HCT116 (cell line): ENCODE measurements around the gene C1orf21. TPM values are rescaled to one million over a fixed set of nuclear protein-coding genes. Genes with fewer than 3 reads are reported as not detected.

Experiments used
- ATAC-seq: fragments of 200-7000 bp; cut with Tn5 transposase; 2 replicates; pipeline ENCODE4 v1.9.1; 2020; ENCODE audit warnings: mild to moderate bottlenecking, moderate library complexity
- BruUV-seq: library from RNA; stranded (reverse); fragments of 400-500 nt; replicated peaks from 2 replicates; lab custom pipeline; 2021; lab: Mats Ljungman, UMichigan
- CTCF ChIA-PET: fragments of 300-600 bp; sonication (Branson Sonifier 250); formaldehyde crosslinking; loops from one replicate; lab custom pipeline; 2021; ENCODE audit warnings: antibody characterized with exemption; lab: Charles Lee
- POLR2A ChIA-PET: fragments of 300-600, 350-600 bp; sonication (Branson Sonifier 250); formaldehyde crosslinking; loops from one replicate; lab custom pipeline; 2021; ENCODE audit warnings: antibody characterized with exemption; lab: Charles Lee
- RAD21 ChIA-PET, 2 experiments: fragments of 300-600 bp; sonication (Branson Sonifier 250); formaldehyde crosslinking; loops; one replicate each; lab custom pipeline; 2023; ENCODE audit warnings: low total read pairs in 2 of 2; ENCODE audit not compliant: uncharacterized antibody in 2 of 2, unreplicated experiment in 2 of 2, low non-redundant PET in 1 of 2; lab: Charles Lee
- DNase-seq: peaks from one replicate; pipeline ENCODE4 v3.0.0-alpha.2; 2010; ENCODE audit warnings: low read depth, low spot score
- H2AFZ ChIP-seq: fragments of 200-600 bp; shearing (Covaris generic), sonication (generic); 2 replicates; pipeline ENCODE4 v1.6.1; 2017; ENCODE audit warnings: low read depth, mixed run types, mixed read lengths, antibody characterized with exemption, low read length; ENCODE audit not compliant: poor library complexity, severe bottlenecking
- H3K27ac ChIP-seq: 2 replicates; pipeline ENCODE4 v1.5.1; 2012; ENCODE audit warnings: low read depth, low read length
- H3K27me3 ChIP-seq: fragments of 200-600 bp; sonication (generic); 2 replicates; pipeline ENCODE4 v1.6.1; 2016; ENCODE audit warnings: mixed run types, low read length, mixed read lengths; ENCODE audit not compliant: insufficient read depth
- H3K36me3 ChIP-seq, 2 experiments: fragments of 200-500 bp in 1 of 2; fragments of 200-600 bp in 1 of 2; sonication (Bioruptor generic) in 1 of 2; sonication (generic) in 1 of 2; 2 replicates each; pipeline versions ENCODE4 v1.5.1 to v1.6.1; 2014 to 2016; ENCODE audit warnings: low read length in 2 of 2, inconsistent platforms in 1 of 2, mixed read lengths in 1 of 2, mixed run types in 1 of 2; ENCODE audit not compliant: insufficient read depth in 2 of 2, control insufficient read depth in 1 of 2
- H3K4me1 ChIP-seq, 2 experiments: fragments of 200-600 bp in 1 of 2; sonication (generic) in 1 of 2; 2 replicates each; pipeline versions ENCODE4 v1.5.1 to v1.6.1; 2012 to 2017; ENCODE audit warnings: low read length in 2 of 2, inconsistent platforms in 1 of 2, mild to moderate bottlenecking in 1 of 2, mixed read lengths in 1 of 2, mixed run types in 1 of 2, moderate library complexity in 1 of 2; ENCODE audit not compliant: insufficient read depth in 2 of 2, control insufficient read depth in 1 of 2
- H3K4me2 ChIP-seq: fragments of 200-600 bp; sonication (generic); 2 replicates; pipeline ENCODE4 v1.6.1; 2017; ENCODE audit warnings: mixed run types, low read length, mixed read lengths
- H3K4me3 ChIP-seq, 2 experiments: fragments of 200-600 bp in 1 of 2; sonication (generic) in 1 of 2; replicated peaks in 1 of 2; 2 replicates each; pipeline ENCODE4 v1.5.1; 2011 to 2016; ENCODE audit warnings: low read length in 2 of 2, control low read depth in 1 of 2, low read depth in 1 of 2, mild to moderate bottlenecking in 1 of 2, mixed read lengths in 1 of 2, mixed run types in 1 of 2
- H3K79me2 ChIP-seq: fragments of 200-600 bp; sonication (generic); 2 replicates; pipeline ENCODE4 v1.6.1; 2017; ENCODE audit warnings: mild to moderate bottlenecking, mixed run types, low read length, moderate library complexity, mixed read lengths; ENCODE audit not compliant: insufficient read depth
- H3K9ac ChIP-seq: fragments of 200-600 bp; sonication (generic); 2 replicates; pipeline ENCODE4 v1.6.1; 2016; ENCODE audit warnings: low read length, mixed read lengths
- H3K9me2 ChIP-seq: fragments of 200-600 bp; sonication (generic), shearing (Covaris generic); 2 replicates; pipeline ENCODE4 v1.6.1; 2017; ENCODE audit warnings: mixed run types, mild to moderate bottlenecking, moderate library complexity; ENCODE audit not compliant: insufficient read depth
- H3K9me3 ChIP-seq, 2 experiments: fragments of 200-500 bp in 1 of 2; fragments of 200-600 bp in 1 of 2; sonication (Bioruptor generic) in 1 of 2; sonication (generic) in 1 of 2; 2 replicates each; pipeline ENCODE4 v1.6.1; 2014 to 2017; ENCODE audit warnings: low read length in 2 of 2, mixed read lengths in 2 of 2, inconsistent platforms in 1 of 2, low read depth in 1 of 2, mild to moderate bottlenecking in 1 of 2, mixed run types in 1 of 2, moderate library complexity in 1 of 2; ENCODE audit not compliant: control insufficient read depth in 1 of 2, insufficient read depth in 1 of 2
- H4K20me1 ChIP-seq: fragments of 200-600 bp; sonication (generic), shearing (Covaris generic); 2 replicates; pipeline ENCODE4 v1.6.1; 2017; ENCODE audit warnings: mixed run types, mild to moderate bottlenecking, moderate library complexity; ENCODE audit not compliant: insufficient read depth
- CEBPB ChIP-seq: IDR thresholded peaks from 2 replicates; pipeline ENCODE4 v1.6.1; 2012; ENCODE audit warnings: low read depth
- JUND ChIP-seq: IDR thresholded peaks from 2 replicates; pipeline ENCODE4 v1.6.1; 2012
- TCF7L2 ChIP-seq: IDR thresholded peaks from 2 replicates; pipeline ENCODE4 v1.7.0; 2011; ENCODE audit warnings: borderline replicate concordance, inconsistent platforms; ENCODE audit not compliant: insufficient read depth, insufficient read length; ENCODE audit errors: extremely low read depth
- ZFX ChIP-seq: fragments of 450-650 bp; IDR thresholded peaks from 2 replicates; pipeline ENCODE4 v1.6.1; 2017
- intact Hi-C: fragments of 100-400 bp; cut with micrococcal nuclease; formaldehyde crosslinking; loops from 2 replicates; pipeline ENCODE4 v1.10.0; 2022
- total RNA-seq: library from RNA; stranded (reverse); gene quantifications from one replicate; pipeline ENCODE4 v1.2.1, GENCODE V29; 2021; ENCODE audit not compliant: unreplicated experiment

Gene C1orf21
- total RNA-seq, 1 experiment from 2014 or later, result 8.9 TPM

DNA sequence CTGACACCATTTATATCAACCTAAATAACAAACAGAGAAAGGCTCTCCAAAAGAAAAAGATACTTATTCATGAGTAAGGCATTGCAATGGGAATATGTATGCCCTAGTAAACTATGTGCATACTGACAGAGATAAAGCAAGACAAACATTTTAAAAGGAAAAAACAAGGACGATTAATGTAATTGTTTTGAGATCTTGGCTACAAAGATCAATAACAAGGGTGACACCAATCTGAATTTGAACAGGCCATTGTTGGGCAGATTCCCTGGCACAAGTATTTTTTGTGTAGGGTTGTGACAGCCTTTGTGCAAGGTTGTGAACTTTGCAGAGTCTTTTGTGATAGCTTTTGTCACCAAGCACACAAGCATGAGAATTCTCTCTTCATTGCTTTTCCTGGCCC is 282.6 kb downstream of the C1orf21 start:
- H3K4me1 ChIP-seq, result no peaks in the 10 kb centered on the region
- no peaks in the 10 kb centered on the region for H4K20me1 ChIP-seq
- CTCF ChIA-PET, result interaction anchor here (1.1 kb wide), 1 partner anchor 21 kb away, joined by 3 read pairs; no protein-coding TSS in a partner anchor
- H3K9me3 ChIP-seq, result no peaks in the 10 kb centered on the region
- no peak for ATAC-seq
- no peaks in the 10 kb centered on the region for H3K27me3 ChIP-seq
- intact Hi-C loops, result loop anchor here (10.0 kb wide), 1 partner anchor 755 kb away; no protein-coding TSS in a partner anchor
- no peaks in the 10 kb centered on the region for H3K9me2 ChIP-seq
- H3K27ac ChIP-seq, result no peak overlapping the region
- RAD21 ChIA-PET, result no interaction called here
- POLR2A ChIA-PET, result no interaction called here
- no peak overlapping the region for H2AFZ ChIP-seq
- H3K4me3 ChIP-seq, result no peak overlapping the region
- no TSS peak for BruUV-seq
- H3K4me2 ChIP-seq, result no peak overlapping the region
- no peak for TF ChIP-seq JUND
- TF ChIP-seq, all 23 proteins: peak for 0
- Histone ChIP-seq H3K36me3 (no peaks in the 10 kb centered on the region), H3K79me2 (no peaks in the 10 kb centered on the region), H3K9ac (no peak overlapping the region)
- DNase-seq, result no peak

DNA sequence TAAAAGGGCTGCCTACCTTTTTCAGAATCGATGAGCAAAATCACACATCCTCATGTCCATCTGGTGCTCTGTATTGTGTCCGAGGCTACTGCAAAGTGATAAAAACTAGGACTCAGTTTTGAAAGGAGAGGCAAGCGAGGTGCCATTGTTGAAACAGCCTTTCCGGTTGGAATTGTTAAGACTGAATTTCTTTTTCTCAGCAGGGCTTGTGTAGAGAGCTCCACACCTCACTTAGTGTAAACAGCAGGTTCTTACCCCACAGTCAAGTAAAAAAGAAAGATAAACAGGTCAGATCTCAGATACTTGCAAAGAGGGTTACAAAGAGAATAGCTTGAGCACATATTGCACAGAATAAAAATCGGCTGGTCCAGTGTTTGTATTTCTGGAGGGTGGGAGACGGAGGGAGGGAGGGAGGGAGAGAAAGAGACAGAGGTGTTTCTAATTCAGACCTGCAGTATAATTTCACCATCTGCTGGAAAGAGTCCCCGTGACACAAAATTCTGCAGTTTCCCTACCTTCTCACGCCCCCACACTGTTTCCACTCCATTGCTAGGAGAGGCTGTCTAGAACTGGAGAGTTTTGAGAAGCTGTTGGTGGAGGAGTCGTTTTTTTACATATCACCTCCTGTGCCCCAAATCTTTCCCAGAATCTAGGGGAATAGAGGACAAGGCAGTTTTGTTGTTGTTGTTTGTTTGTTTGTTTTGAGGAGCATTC is 285.3 kb downstream of the C1orf21 start:
- no peak overlapping the region for H3K9ac ChIP-seq
- no peak overlapping the region for H3K4me2 ChIP-seq
- H3K27me3 ChIP-seq, result no peaks in the 10 kb centered on the region
- no peaks in the 10 kb centered on the region for H3K9me3 ChIP-seq
- ChIA-PET CTCF (interaction anchor here (1.1 kb wide), 1 partner anchor 9 kb away, joined by 5 read pairs; no protein-coding TSS in a partner anchor), POLR2A (no interaction called here), RAD21 (no interaction called here)
- H2AFZ ChIP-seq, result no peak overlapping the region
- no TSS peak for BruUV-seq
- intact Hi-C loops, result no loop called here
- ATAC-seq, result no peak
- no peak overlapping the region for H3K4me3 ChIP-seq
- H3K36me3 ChIP-seq, result no peaks in the 10 kb centered on the region
- no peak for TF ChIP-seq ZFX
- TF ChIP-seq CEBPB, result no peak
- no peak for TF ChIP-seq TCF7L2
- no peak overlapping the region for H3K27ac ChIP-seq
- DNase-seq, result no peak
- no peaks in the 10 kb centered on the region for H3K9me2 ChIP-seq
- H3K79me2 ChIP-seq, result no peaks in the 10 kb centered on the region
- no peaks in the 10 kb centered on the region for H3K4me1 ChIP-seq
- H4K20me1 ChIP-seq, result no peaks in the 10 kb centered on the region
